HUES48 (cell line): ENCODE results near the gene KIF18A.

Source experiments
- H3K27ac ChIP-seq: one replicate; pipeline ENCODE4 v1.7.0; 2013; ENCODE audit warnings: low read depth, low read length, inconsistent platforms
- H3K27me3 ChIP-seq: 2 replicates; pipeline ENCODE4 v1.6.1; 2013; ENCODE audit warnings: mild to moderate bottlenecking, low read length; ENCODE audit not compliant: control insufficient read depth, insufficient read depth
- H3K36me3 ChIP-seq: 2 replicates; pipeline ENCODE4 v1.6.1; 2013; ENCODE audit warnings: low read length; ENCODE audit not compliant: control insufficient read depth, insufficient read depth
- H3K4me1 ChIP-seq: 2 replicates; pipeline ENCODE4 v1.6.1; 2013; ENCODE audit warnings: mild to moderate bottlenecking, low read length; ENCODE audit not compliant: control insufficient read depth, insufficient read depth
- H3K4me3 ChIP-seq: 2 replicates; pipeline ENCODE4 v1.5.1; 2013; ENCODE audit warnings: mild to moderate bottlenecking, low read depth, low read length
- H3K9ac ChIP-seq: 2 replicates; pipeline ENCODE4 v1.6.1; 2013; ENCODE audit warnings: mild to moderate bottlenecking, low read depth, low read length, moderate library complexity
- H3K9me3 ChIP-seq: 2 replicates; pipeline ENCODE4 v1.6.1; 2013; ENCODE audit warnings: low read length; ENCODE audit not compliant: control insufficient read depth, insufficient read depth

KIF18A gene

DNA sequence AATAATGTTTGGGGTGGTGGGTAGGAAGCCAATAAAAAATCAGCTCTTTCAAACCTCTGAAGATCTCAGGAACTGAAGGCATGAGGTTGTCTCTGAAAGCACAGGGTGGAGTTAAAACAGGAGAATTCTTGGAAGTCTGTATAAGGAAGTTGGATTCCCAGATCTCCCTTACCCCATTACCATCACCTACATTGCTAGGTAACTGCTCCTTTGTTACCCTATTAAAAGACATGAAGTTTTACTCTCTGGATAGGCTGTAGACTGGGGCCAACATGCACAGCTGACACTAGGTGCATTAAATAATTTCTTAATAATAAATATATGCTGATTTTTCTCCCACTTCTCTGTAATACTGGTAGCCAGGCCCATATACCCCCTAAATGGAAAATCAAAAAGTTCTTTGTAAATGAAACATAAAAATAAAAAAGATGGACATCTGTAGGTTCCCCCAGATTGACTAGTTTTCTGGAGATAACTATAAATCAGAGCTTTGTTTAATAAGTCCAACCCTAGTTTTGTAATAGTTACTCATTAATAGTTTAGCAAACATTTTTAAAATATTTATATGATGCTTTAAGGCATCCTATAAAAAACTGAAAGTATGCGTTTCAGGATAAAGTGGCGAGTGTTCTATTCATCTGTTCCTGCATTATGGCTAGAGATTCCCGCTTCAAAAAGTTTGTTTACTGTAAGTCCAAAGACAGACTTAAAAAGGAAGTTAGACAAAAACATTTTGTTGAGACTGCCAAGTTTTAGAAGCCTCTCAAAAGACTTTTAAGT lies 63.8 kb downstream of the KIF18A start:
- Histone ChIP-seq H3K27me3 (no peaks in the 10 kb centered on the region), H3K9me3 (no peaks in the 10 kb centered on the region), H3K4me1 (no peaks in the 10 kb centered on the region), H3K9ac (no peak overlapping the region), H3K4me3 (no peak overlapping the region), H3K27ac (no peak overlapping the region), H3K36me3 (peaks cover 10% of the 10 kb centered on the region)

DNA sequence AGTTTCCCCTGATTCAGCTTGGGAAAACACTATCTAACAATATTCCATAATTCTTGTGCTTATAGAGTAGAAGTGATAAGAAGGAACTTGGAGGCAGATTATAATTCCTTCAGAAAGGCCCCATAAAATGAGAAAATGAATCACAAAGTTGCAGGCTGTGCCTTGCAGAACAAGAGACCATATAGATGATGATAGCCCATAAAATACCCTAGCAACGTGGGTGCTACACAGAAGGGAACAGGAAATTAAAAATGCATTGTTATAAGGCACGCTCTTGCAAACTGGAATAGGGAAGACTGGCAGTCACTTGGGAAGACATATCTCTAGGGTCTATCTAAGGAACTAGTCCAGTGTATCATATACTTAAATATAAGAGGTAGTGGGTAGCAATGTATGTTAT lies 67.6 kb downstream of the KIF18A start:
- no peak overlapping the region for H3K27ac ChIP-seq
- no peaks in the 10 kb centered on the region for H3K27me3 ChIP-seq
- H3K36me3 ChIP-seq = peaks cover 14% of the 10 kb centered on the region
- H3K4me3 ChIP-seq = no peak overlapping the region
- no peak overlapping the region for H3K9ac ChIP-seq
- no peaks in the 10 kb centered on the region for H3K4me1 ChIP-seq
- no peaks in the 10 kb centered on the region for H3K9me3 ChIP-seq

GRCh38 chr11:28038775-28039174 lies 69.2 kb downstream of the KIF18A start:
- Histone ChIP-seq H3K9ac (no peak overlapping the region), H3K36me3 (peaks cover 14% of the 10 kb centered on the region)

GRCh38 chr11:28026634-28027290 lies 81.2 kb downstream of the KIF18A start:
- Histone ChIP-seq H3K4me3 (no peak overlapping the region), H3K9ac (no peak overlapping the region), H3K27me3 (no peaks in the 10 kb centered on the region), H3K36me3 (peaks cover 13% of the 10 kb centered on the region), H3K27ac (no peak overlapping the region), H3K9me3 (no peaks in the 10 kb centered on the region), H3K4me1 (no peaks in the 10 kb centered on the region)

More at GRCh38 chr11:28038775-28039174, 69.2 kb downstream of the KIF18A start:
- no peaks in the 10 kb centered on the region for H3K27me3 ChIP-seq
- H3K27ac ChIP-seq = no peak overlapping the region
- H3K4me1 ChIP-seq = no peaks in the 10 kb centered on the region
- no peaks in the 10 kb centered on the region for H3K9me3 ChIP-seq
- no peak overlapping the region for H3K4me3 ChIP-seq

DNA sequence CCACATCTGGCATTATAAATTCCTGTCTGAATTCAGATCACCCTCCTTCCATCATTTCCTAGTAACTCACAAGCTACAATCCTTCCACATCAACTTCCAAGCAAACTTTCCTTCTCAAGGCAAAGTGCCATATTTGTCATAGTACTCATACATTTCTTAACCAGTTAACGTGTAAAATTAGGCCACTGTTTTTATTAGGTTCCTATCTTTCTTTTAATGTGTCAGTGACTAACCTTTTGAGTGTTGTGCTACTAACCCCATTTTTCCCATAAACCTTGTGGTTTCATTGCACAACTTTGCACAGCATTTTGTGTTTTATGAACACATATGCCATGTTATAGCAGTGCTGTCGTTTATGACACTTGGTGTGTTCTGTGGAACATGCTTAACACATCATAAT lies 90.1 kb downstream of the KIF18A start:
- Histone ChIP-seq H3K4me1 (no peaks in the 10 kb centered on the region), H3K4me3 (no peak overlapping the region), H3K27me3 (no peaks in the 10 kb centered on the region), H3K36me3 (peaks cover 15% of the 10 kb centered on the region), H3K9me3 (no peaks in the 10 kb centered on the region), H3K27ac (no peak overlapping the region), H3K9ac (no peak overlapping the region)

DNA sequence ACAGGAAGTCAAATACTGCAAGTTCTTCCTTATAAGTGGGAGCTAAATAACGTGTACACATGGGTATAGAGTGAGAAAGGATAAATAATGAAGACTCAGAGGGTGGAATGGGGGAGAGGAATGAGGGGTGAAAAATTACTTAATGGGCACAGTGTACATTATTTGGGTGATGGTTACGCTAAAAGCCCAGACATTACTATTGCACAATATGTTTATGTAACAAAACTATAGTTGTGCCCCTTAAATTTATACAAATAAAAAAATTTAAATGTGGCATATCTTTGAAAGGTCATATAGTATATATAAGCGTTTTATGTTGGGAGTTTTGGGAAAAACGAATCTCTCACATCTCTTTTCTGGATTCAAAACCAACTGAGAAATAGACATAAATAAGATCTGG lies 96.1 kb downstream of the KIF18A start:
- Histone ChIP-seq H3K4me1 (no peaks in the 10 kb centered on the region), H3K27me3 (no peaks in the 10 kb centered on the region), H3K9me3 (no peaks in the 10 kb centered on the region), H3K27ac (no peak overlapping the region), H3K4me3 (no peak overlapping the region), H3K36me3 (no peaks in the 10 kb centered on the region), H3K9ac (no peak overlapping the region)

DNA sequence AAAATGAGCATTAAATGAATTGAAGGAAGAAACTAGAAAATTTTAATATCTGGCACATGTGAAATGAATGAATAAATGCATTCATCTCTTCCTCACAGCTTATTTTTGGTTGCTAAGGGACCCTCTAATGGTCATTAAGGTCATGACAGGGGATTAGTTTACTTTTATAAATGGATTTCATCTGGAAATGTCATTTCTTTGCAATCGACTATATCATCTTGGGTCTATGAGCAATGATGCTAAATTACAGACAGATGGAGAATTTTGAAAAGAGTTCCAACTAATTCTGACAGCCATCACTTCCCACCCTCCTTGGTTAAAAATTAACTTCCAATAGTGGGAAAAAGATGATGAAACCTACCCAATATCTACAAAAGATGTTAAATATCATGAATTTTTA lies 98.0 kb downstream of the KIF18A start:
- Histone ChIP-seq H3K27ac (no peak overlapping the region), H3K9ac (no peak overlapping the region), H3K9me3 (no peaks in the 10 kb centered on the region)

GRCh38 chr11:28009388-28009787 lies 98.6 kb downstream of the KIF18A start:
- no peak overlapping the region for H3K4me3 ChIP-seq
- H3K4me1 ChIP-seq = no peaks in the 10 kb centered on the region
- no peaks in the 10 kb centered on the region for H3K36me3 ChIP-seq
- no peak overlapping the region for H3K27ac ChIP-seq
- no peaks in the 10 kb centered on the region for H3K9me3 ChIP-seq
- H3K9ac ChIP-seq = no peak overlapping the region
- no peaks in the 10 kb centered on the region for H3K27me3 ChIP-seq

More for the DNA sequence above, 98.0 kb downstream of the KIF18A start:
- Histone ChIP-seq H3K4me1 (no peaks in the 10 kb centered on the region), H3K36me3 (no peaks in the 10 kb centered on the region), H3K27me3 (no peaks in the 10 kb centered on the region), H3K4me3 (no peak overlapping the region)

- H3K27me3 ChIP-seq = no peaks in the 10 kb centered on the region
- H3K9me3 ChIP-seq = peaks cover 43% of the 10 kb centered on the region
- 0 out of 2 replicates have a peak, but pooled peaks cover 5% of the 10 kb centered on the region for H3K4me1 ChIP-seq
- no peak overlapping the region for H3K27ac ChIP-seq
- H3K36me3 ChIP-seq = no peaks in the 10 kb centered on the region
- no peak overlapping the region for H3K9ac ChIP-seq
- H3K4me3 ChIP-seq = no peak overlapping the region
These were observed 104.3 kb downstream of the KIF18A start for GRCh38 chr11:28003615-28004014.

- Histone ChIP-seq H3K9ac (no peak overlapping the region), H3K36me3 (no peaks in the 10 kb centered on the region), H3K27ac (no peak overlapping the region), H3K9me3 (peaks cover 43% of the 10 kb centered on the region), H3K4me1 (0 out of 2 replicates have a peak, but pooled peaks cover 5% of the 10 kb centered on the region), H3K27me3 (no peaks in the 10 kb centered on the region), H3K4me3 (no peak overlapping the region)
These were observed 109.4 kb downstream of the KIF18A start for GRCh38 chr11:27998552-27998951.

DNA sequence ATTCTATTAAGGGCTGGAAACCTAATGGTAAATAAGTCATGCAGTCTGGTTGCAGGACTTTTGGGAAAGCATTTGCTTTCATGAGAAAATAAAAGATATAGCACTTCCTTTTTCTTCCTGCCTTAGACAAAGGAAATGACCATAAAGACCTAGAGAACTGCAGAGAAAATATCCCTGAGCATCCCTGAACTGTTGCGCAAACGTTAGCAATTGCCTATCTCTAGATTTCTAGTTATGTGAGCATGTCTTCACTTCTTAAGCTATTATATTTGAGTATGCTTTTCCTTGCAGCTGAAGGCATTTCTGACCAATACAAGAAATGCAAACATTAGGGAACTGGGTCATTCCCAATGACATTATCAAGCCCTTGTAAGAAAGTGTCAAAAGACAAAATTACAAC lies 110.6 kb downstream of the KIF18A start:
- H3K36me3 ChIP-seq = no peaks in the 10 kb centered on the region
- peaks cover 33% of the 10 kb centered on the region for H3K9me3 ChIP-seq
- H3K27me3 ChIP-seq = no peaks in the 10 kb centered on the region
- H3K4me3 ChIP-seq = no peak overlapping the region
- 0 out of 2 replicates have a peak, but pooled peaks cover 5% of the 10 kb centered on the region for H3K4me1 ChIP-seq
- no peak overlapping the region for H3K27ac ChIP-seq
- no peak overlapping the region for H3K9ac ChIP-seq
